Mucosa of rectum (tissue), 2 donors: Measurements from ENCODE around the gene SASH1.
A peak's percentile ranks its signal among the peaks of the same experiment; 100 is the strongest.

Experiments
- H3K27ac ChIP-seq, 2 donors: one replicate each; pipeline ENCODE4 v1.7.0; 2013; ENCODE audit warnings: inconsistent platforms in 2 of 2, low read depth in 2 of 2, low read length in 2 of 2
- H3K27me3 ChIP-seq, 2 donors: one replicate each; pipeline ENCODE4 v1.7.0; 2013; ENCODE audit warnings: low read length in 2 of 2; ENCODE audit not compliant: control insufficient read depth in 2 of 2, insufficient read depth in 2 of 2
- H3K36me3 ChIP-seq, 2 donors: one replicate each; pipeline ENCODE4 v1.7.0; 2013; ENCODE audit warnings: low read length in 2 of 2; ENCODE audit not compliant: control insufficient read depth in 2 of 2, insufficient read depth in 2 of 2
- H3K4me1 ChIP-seq, 2 donors: one replicate each; pipeline ENCODE4 v1.7.0; 2013; ENCODE audit warnings: low read length in 2 of 2, mild to moderate bottlenecking in 1 of 2; ENCODE audit not compliant: control insufficient read depth in 2 of 2, insufficient read depth in 2 of 2
- H3K4me3 ChIP-seq, 2 donors: one replicate each; pipeline ENCODE4 v1.7.0; 2013; ENCODE audit warnings: low read length in 2 of 2
- H3K9ac ChIP-seq, 2 donors: one replicate each; pipeline ENCODE4 v1.7.0; 2013; ENCODE audit warnings: low read length in 2 of 2, low read depth in 1 of 2, mild to moderate bottlenecking in 1 of 2
- H3K9me3 ChIP-seq, 2 donors: one replicate each; pipeline ENCODE4 v1.7.0; 2013; ENCODE audit warnings: low read length in 2 of 2; ENCODE audit not compliant: control insufficient read depth in 2 of 2
- donor health status: healthy.
- donor health status: Normal muscosa, but diverticular disease.

Gene SASH1

GRCh38 chr6:148342350-148343046 lies at the start of gene SASH1:
Gene SASH1 (plus strand): TSS chr6:148342838. CDS start chr6:148343068, 230 bp downstream.
- no peaks in the 10 kb centered on the region for H3K9me3 ChIP-seq
- peak within 1 kb of the TSS; percentile 80 to 81 for H3K4me3 ChIP-seq
- H3K4me1 ChIP-seq: peaks cover 4 to 13% of the 10 kb centered on the region in 2 donors
- peaks cover 0 to 2% of the 10 kb centered on the region in 2 donors for H3K27me3 ChIP-seq
- H3K9ac ChIP-seq: peak within 1 kb of the TSS; percentile 70 to 76
- peak within 1 kb of the TSS; percentile 71 to 80 for H3K27ac ChIP-seq
- no peaks in the 10 kb centered on the region for H3K36me3 ChIP-seq

- Histone ChIP-seq H3K27ac (no peak overlapping the region), H3K4me1 (no peaks in the 10 kb centered on the region), H3K27me3 (no peaks in the 10 kb centered on the region), H3K36me3 (no peaks in the 10 kb centered on the region), H3K4me3 (no peak overlapping the region), H3K9ac (no peak overlapping the region), H3K9me3 (no peaks in the 10 kb centered on the region)
Observed at GRCh38 chr6:148293181-148293995, 49.2 kb upstream of the SASH1 start.

- Histone ChIP-seq H3K9ac (no peak overlapping the region), H3K4me3 (no peak overlapping the region), H3K36me3 (no peaks in the 10 kb centered on the region), H3K4me1 (no peaks in the 10 kb centered on the region), H3K27me3 (no peaks in the 10 kb centered on the region), H3K27ac (no peak overlapping the region), H3K9me3 (no peaks in the 10 kb centered on the region)
Observed at GRCh38 chr6:148294059-148294458, 48.6 kb upstream of the SASH1 start.

- no peaks in the 10 kb centered on the region for H3K27me3 ChIP-seq
- no peaks in the 10 kb centered on the region for H3K4me1 ChIP-seq
- H3K4me3 ChIP-seq: no peak overlapping the region
- H3K36me3 ChIP-seq: no peaks in the 10 kb centered on the region
- H3K27ac ChIP-seq: no peak overlapping the region
- no peak overlapping the region for H3K9ac ChIP-seq
- H3K9me3 ChIP-seq: no peaks in the 10 kb centered on the region
Observed at GRCh38 chr6:148295261-148295887, 47.3 kb upstream of the SASH1 start.

GRCh38 chr6:148296771-148297170 lies 45.9 kb upstream of the SASH1 start:
- no peaks in the 10 kb centered on the region for H3K36me3 ChIP-seq
- no peak overlapping the region for H3K4me3 ChIP-seq
- no peak overlapping the region for H3K27ac ChIP-seq
- no peaks in the 10 kb centered on the region for H3K4me1 ChIP-seq
- H3K9ac ChIP-seq: no peak overlapping the region
- no peaks in the 10 kb centered on the region for H3K9me3 ChIP-seq
- no peaks in the 10 kb centered on the region for H3K27me3 ChIP-seq

- H3K9ac ChIP-seq: no peak overlapping the region
- no peak overlapping the region for H3K27ac ChIP-seq
- H3K27me3 ChIP-seq: no peaks in the 10 kb centered on the region
- H3K4me3 ChIP-seq: no peak overlapping the region
- no peaks in the 10 kb centered on the region for H3K4me1 ChIP-seq
- H3K9me3 ChIP-seq: no peaks in the 10 kb centered on the region
- no peaks in the 10 kb centered on the region for H3K36me3 ChIP-seq
Observed at GRCh38 chr6:148298683-148299082, 44.0 kb upstream of the SASH1 start.

GRCh38 chr6:148303616-148304015 lies 39.0 kb upstream of the SASH1 start:
- Histone ChIP-seq H3K27me3 (no peaks in the 10 kb centered on the region), H3K4me3 (no peak overlapping the region), H3K9me3 (no peaks in the 10 kb centered on the region), H3K36me3 (no peaks in the 10 kb centered on the region), H3K27ac (no peak overlapping the region), H3K9ac (no peak overlapping the region), H3K4me1 (no peaks in the 10 kb centered on the region)

GRCh38 chr6:148304976-148305375 lies 37.7 kb upstream of the SASH1 start:
- Histone ChIP-seq H3K27ac (no peak overlapping the region), H3K9me3 (no peaks in the 10 kb centered on the region), H3K9ac (no peak overlapping the region), H3K4me3 (no peak overlapping the region), H3K36me3 (no peaks in the 10 kb centered on the region), H3K27me3 (no peaks in the 10 kb centered on the region), H3K4me1 (no peaks in the 10 kb centered on the region)

GRCh38 chr6:148306286-148306685 lies 36.4 kb upstream of the SASH1 start:
- Histone ChIP-seq H3K27me3 (no peaks in the 10 kb centered on the region), H3K4me1 (no peaks in the 10 kb centered on the region), H3K9me3 (no peaks in the 10 kb centered on the region), H3K27ac (no peak overlapping the region), H3K36me3 (no peaks in the 10 kb centered on the region), H3K9ac (no peak overlapping the region), H3K4me3 (no peak overlapping the region)

- Histone ChIP-seq H3K36me3 (no peaks in the 10 kb centered on the region), H3K27ac (no peak overlapping the region), H3K4me1 (no peaks in the 10 kb centered on the region), H3K9me3 (no peaks in the 10 kb centered on the region), H3K9ac (no peak overlapping the region), H3K27me3 (no peaks in the 10 kb centered on the region), H3K4me3 (no peak overlapping the region)
Observed at GRCh38 chr6:148307405-148307804, 35.2 kb upstream of the SASH1 start.
